B cell (primary cell): ENCODE results near the gene DLG2. TPM values are rescaled to one million over a fixed set of nuclear protein-coding genes. Genes with fewer than 3 reads are reported as not detected.

Experiments
- ATAC-seq: fragments of 200-7000 bp; cut with Tn5 transposase; one replicate; pipeline ENCODE4 v1.10.0; 2021; ENCODE audit warnings: low read depth, mild to moderate bottlenecking, moderate number of reproducible peaks, moderate library complexity
- CTCF ChIA-PET: fragments of 350-600 bp; sonication (Branson Sonifier 250); formaldehyde crosslinking; loops from one replicate; lab custom pipeline; 2021; ENCODE audit warnings: antibody characterized with exemption, inconsistent platforms; lab: Charles Lee
- POLR2A ChIA-PET: fragments of 350-600 bp; sonication (Branson Sonifier 250); formaldehyde crosslinking; loops from one replicate; lab custom pipeline; 2021; ENCODE audit warnings: antibody characterized with exemption; lab: Charles Lee
- DNase-seq: peaks from one replicate; pipeline ENCODE4 v3.0.0; 2013
- H2AFZ ChIP-seq: 2 replicates; pipeline ENCODE4 v1.6.1; 2012; ENCODE audit warnings: mild to moderate bottlenecking, low read depth, low read length; ENCODE audit not compliant: insufficient read depth, poor library complexity, severe bottlenecking
- H3K27ac ChIP-seq, 2 donors: 1 replicate in 1 of 2; 2 replicates in 1 of 2; pipeline ENCODE4 v1.5.1; 2012 to 2013; ENCODE audit warnings: low read length in 2 of 2, mild to moderate bottlenecking in 2 of 2, moderate library complexity in 1 of 2
- H3K27me3 ChIP-seq, 4 experiments: fragments of 200-600 bp in 1 of 4; sonication (generic) in 1 of 4; replicated peaks in 1 of 4; 1 replicate in 2 of 4; 2 replicates in 2 of 4; pipeline versions ENCODE4 v1.6.1 to v1.7.0; 2013 to 2016; ENCODE audit warnings: low read length in 3 of 4, mild to moderate bottlenecking in 2 of 4, mixed read lengths in 1 of 4, moderate library complexity in 1 of 4; ENCODE audit not compliant: insufficient read depth in 4 of 4, control insufficient read depth in 3 of 4; ENCODE audit errors: control extremely low read depth in 1 of 4
- H3K36me3 ChIP-seq, 2 experiments: replicated peaks in 1 of 2; 1 replicate in 1 of 2; 2 replicates in 1 of 2; pipeline versions ENCODE4 v1.6.1 to v1.7.1; 2013; ENCODE audit warnings: low read length in 1 of 2; ENCODE audit not compliant: insufficient read depth in 2 of 2, control insufficient read depth in 1 of 2; ENCODE audit errors: control extremely low read depth in 1 of 2, extremely low read depth in 1 of 2
- H3K4me1 ChIP-seq, 2 donors: fragments of 200-600 bp in 1 of 2; sonication (generic) in 1 of 2; 1 replicate in 1 of 2; 2 replicates in 1 of 2; pipeline versions ENCODE4 v1.5.1 to v1.6.1; 2013 to 2017; ENCODE audit warnings: low read length in 2 of 2; ENCODE audit not compliant: control insufficient read depth in 2 of 2, insufficient read depth in 2 of 2
- H3K4me2 ChIP-seq: replicated peaks from 2 replicates; pipeline ENCODE3; 2012; ENCODE audit warnings: mild to moderate bottlenecking, low read depth, low read length; ENCODE audit not compliant: poor library complexity, severe bottlenecking
- H3K4me3 ChIP-seq, 5 experiments: fragments of 200-600 bp in 1 of 5; sonication (generic) in 1 of 5; 1 replicate in 3 of 5; 2 replicates in 2 of 5; pipeline versions ENCODE4 v1.5.1 to v1.7.0; 2011 to 2016; ENCODE audit warnings: low read length in 4 of 5, mild to moderate bottlenecking in 4 of 5, low read depth in 2 of 5, control low read depth in 1 of 5, moderate library complexity in 1 of 5; ENCODE audit not compliant: insufficient read depth in 1 of 5; ENCODE audit errors: control extremely low read depth in 1 of 5, extremely low read depth in 1 of 5
- H3K79me2 ChIP-seq: fragments of 200-600 bp; sonication (generic); one replicate; pipeline ENCODE4 v1.6.0; 2016; ENCODE audit warnings: low read length; ENCODE audit not compliant: control insufficient read depth, insufficient read depth
- H3K9ac ChIP-seq: fragments of 200-600 bp; sonication (generic); 2 replicates; pipeline ENCODE4 v1.6.1; 2017; ENCODE audit warnings: mild to moderate bottlenecking, low read length, moderate library complexity
- H3K9me3 ChIP-seq, 3 donors: one replicate each; pipeline versions ENCODE4 v1.6.1 to v1.7.1; 2013; ENCODE audit warnings: low read length in 2 of 3; ENCODE audit not compliant: control insufficient read depth in 2 of 3, insufficient read depth in 1 of 3; ENCODE audit errors: control extremely low read depth in 1 of 3
- H4K20me1 ChIP-seq: 2 replicates; pipeline ENCODE4 v1.6.0; 2012; ENCODE audit warnings: mild to moderate bottlenecking, low read length; ENCODE audit not compliant: insufficient read depth, control insufficient read depth, poor library complexity, severe bottlenecking
- H3K27ac Mint-ChIP-seq: one replicate; pipeline ENCODE4 v1.8.0; 2021; ENCODE audit warnings: mixed read lengths
- H3K27me3 Mint-ChIP-seq: one replicate; pipeline ENCODE4 v1.8.0; 2021; ENCODE audit warnings: mixed read lengths
- H3K4me1 Mint-ChIP-seq: one replicate; pipeline ENCODE4 v1.8.0; 2021; ENCODE audit warnings: mixed read lengths
- H3K4me3 Mint-ChIP-seq: one replicate; pipeline ENCODE4 v1.8.0; 2021; ENCODE audit warnings: mixed read lengths
- H3K9me3 Mint-ChIP-seq: one replicate; pipeline ENCODE4 v1.8.0; 2022; ENCODE audit warnings: mixed read lengths; ENCODE audit not compliant: insufficient read depth
- CTCF ChIP-seq: fragments of 200-600 bp; IDR thresholded peaks from one replicate; pipeline ENCODE4 v1.8.0; 2022; ENCODE audit warnings: antibody characterized with exemption, mild to moderate bottlenecking
- EZH2 ChIP-seq: IDR thresholded peaks from 2 replicates; pipeline ENCODE4 v1.6.1; 2012; ENCODE audit warnings: borderline replicate concordance, low read depth, mild to moderate bottlenecking, moderate library complexity, low read length; ENCODE audit not compliant: insufficient read depth, poor library complexity, severe bottlenecking
- WGBS: methylation state at CpG from one replicate; pipeline ENCODE4 v1.1.5; 2013; ENCODE audit warnings: missing lambda C conversion rate; ENCODE audit not compliant: insufficient coverage; 5-methylcytosine and 5-hydroxymethylcytosine counted together
- intact Hi-C: fragments of 100-400 bp; cut with micrococcal nuclease; formaldehyde crosslinking; loops from one replicate; pipeline ENCODE4 v1.10.0; 2022
- polyA plus RNA-seq: library from polyadenylated mRNA; depleted of rRNA; stranded (reverse); fragments of >200 nt; gene quantifications from 2 replicates; pipeline ENCODE4 v1.2.3, GENCODE V29; 2012
- total RNA-seq, 2 donors: library from RNA; stranded (reverse); fragments of 120-200 nt in 1 of 2; gene quantifications; 1 replicate in 1 of 2; 2 replicates in 1 of 2; pipeline versions ENCODE4 v1.2.3 to v1.2.4, GENCODE V29; 2013 to 2022

Gene DLG2
- total and polyA plus RNA-seq, 2 donors (not counting 1 experiment from before 2014, with no cell fraction given): 0.54 to 5.4 TPM

- DNase-seq: no peak
- TF ChIP-seq CTCF (no peak), EZH2 (no peak)
- H3K27me3 Mint-ChIP-seq: no peaks in the 10 kb centered on the region
- Histone ChIP-seq H3K9me3 (no peaks in the 10 kb centered on the region), H3K4me1 (no peaks in the 10 kb centered on the region), H3K27me3 (no peaks in the 10 kb centered on the region), H3K27ac (no peak overlapping the region), H3K4me3 (no peak overlapping the region), H3K4me2 (no peak overlapping the region), H3K79me2 (no peaks in the 10 kb centered on the region), H3K9ac (no peak overlapping the region), H3K36me3 (no peaks in the 10 kb centered on the region), H2AFZ (no peak overlapping the region), H4K20me1 (no peaks in the 10 kb centered on the region)
- 80% methylated on average over 1 of the region's 4 CpGs for WGBS
- H3K4me3 Mint-ChIP-seq: no peak overlapping the region
- CTCF ChIA-PET: no interaction called here
- ATAC-seq: no peak
- no peaks in the 10 kb centered on the region for H3K4me1 Mint-ChIP-seq
- intact Hi-C loops: no loop called here
- POLR2A ChIA-PET: no interaction called here
- H3K27ac Mint-ChIP-seq: no peak overlapping the region
- no peaks in the 10 kb centered on the region for H3K9me3 Mint-ChIP-seq
Measured at GRCh38 chr11:84247926-84248325, 1379.2 kb downstream of the DLG2 start.

- no peaks in the 10 kb centered on the region for H3K4me1 ChIP-seq
Measured at GRCh38 chr11:84247129-84247528, 1380.0 kb downstream of the DLG2 start.

More at GRCh38 chr11:84247129-84247528, 1380.0 kb downstream of the DLG2 start:
- no peak overlapping the region for H3K4me3 ChIP-seq
- H3K79me2 ChIP-seq: no peaks in the 10 kb centered on the region
- H3K9me3 Mint-ChIP-seq: no peaks in the 10 kb centered on the region
- ChIA-PET CTCF (no interaction called here), POLR2A (no interaction called here)
- H3K9me3 ChIP-seq: no peaks in the 10 kb centered on the region
- DNase-seq (no peak), ATAC-seq (no peak)
- H3K27ac Mint-ChIP-seq: no peak overlapping the region
- H3K27ac ChIP-seq: no peak overlapping the region
- H2AFZ ChIP-seq: no peak overlapping the region
- no peak overlapping the region for H3K9ac ChIP-seq
- H3K4me1 Mint-ChIP-seq: no peaks in the 10 kb centered on the region
- H4K20me1 ChIP-seq: no peaks in the 10 kb centered on the region
- TF ChIP-seq CTCF (no peak), EZH2 (no peak)
- H3K4me3 Mint-ChIP-seq: no peak overlapping the region
- no peaks in the 10 kb centered on the region for H3K27me3 Mint-ChIP-seq
- no peaks in the 10 kb centered on the region for H3K27me3 ChIP-seq
- H3K36me3 ChIP-seq: no peaks in the 10 kb centered on the region
- WGBS: no CpG with 5 or more reads among the region's 1 CpG
- no peak overlapping the region for H3K4me2 ChIP-seq
- intact Hi-C loops: no loop called here
